ENCODE data around the gene ZFR2.
A peak's percentile ranks its signal among the peaks of the same experiment; 100 is the strongest.

Gene ZFR2

DNA sequence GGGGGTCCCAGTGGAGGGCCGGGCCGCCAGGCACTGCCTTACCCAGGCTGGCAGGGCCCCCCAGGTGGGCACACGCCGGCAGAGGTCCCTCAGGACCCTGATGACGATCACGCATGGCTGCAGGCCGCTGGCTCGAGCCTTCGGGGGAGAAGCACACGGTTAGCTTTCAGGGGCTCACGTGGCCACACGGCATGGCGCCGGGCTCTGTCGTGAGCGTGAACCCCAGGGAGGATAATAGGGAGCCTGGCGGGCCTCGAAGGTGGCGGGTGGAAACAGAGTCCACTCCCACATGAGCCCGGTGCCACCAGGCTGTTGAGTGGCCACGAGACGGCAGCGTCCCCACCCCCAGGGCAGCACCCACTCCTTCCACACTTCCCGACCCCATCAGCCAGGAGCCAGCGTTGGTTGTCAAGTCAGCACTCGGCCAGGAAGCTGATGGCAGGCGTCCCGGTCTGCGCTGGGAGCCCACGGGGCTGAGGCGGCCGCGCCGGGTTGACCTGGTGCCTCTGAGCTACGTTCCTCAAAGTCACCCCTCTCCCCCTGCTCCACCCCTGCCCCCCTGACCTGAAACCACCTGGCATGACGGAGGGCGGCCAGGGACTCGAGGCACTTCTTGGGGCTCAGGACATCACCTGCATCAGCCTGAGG lies 58.0 kb downstream of the ZFR2 start:
- no peak for DNase-seq

DNA sequence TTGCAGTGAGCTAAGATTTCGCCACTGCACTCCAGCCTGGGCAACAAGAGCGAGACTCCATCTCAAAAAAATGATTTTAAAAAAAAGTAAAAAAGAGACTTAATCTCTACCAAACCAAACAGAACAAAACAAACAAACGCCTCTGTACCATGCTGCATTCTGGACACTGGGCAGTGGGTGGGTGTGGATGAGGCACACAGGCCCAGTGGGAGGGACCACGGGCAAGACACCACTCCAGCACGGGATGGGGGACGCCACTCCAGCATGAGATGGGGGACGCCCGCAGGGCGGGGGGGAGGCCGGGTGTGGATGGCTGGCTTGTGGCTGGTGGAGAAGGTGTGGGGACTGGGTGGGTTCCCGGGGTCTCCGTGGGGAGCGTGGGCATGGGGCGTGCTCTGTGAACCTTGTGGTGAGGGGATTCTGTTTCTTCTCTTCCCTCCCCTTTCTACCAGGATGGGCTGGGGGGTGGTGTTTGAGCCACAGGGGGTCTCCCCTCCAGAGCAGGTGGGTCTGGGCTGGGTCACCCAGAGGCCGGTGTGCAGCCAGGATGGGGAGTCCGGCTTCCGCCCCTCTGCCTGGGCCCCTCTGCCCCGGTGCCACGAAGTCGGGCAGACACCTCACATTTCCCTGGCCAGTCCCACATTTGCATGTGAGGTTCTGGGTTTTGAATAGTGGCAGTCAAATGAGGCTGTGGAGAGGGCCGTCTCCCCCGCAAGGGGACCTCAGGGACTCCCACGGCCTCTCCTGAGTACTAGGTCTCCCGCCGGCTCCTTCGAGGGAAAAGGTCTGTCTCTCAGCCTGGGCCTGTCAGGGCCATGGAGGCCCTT lies 58.7 kb downstream of the ZFR2 start:
- DNase-seq, result no peak

DNA sequence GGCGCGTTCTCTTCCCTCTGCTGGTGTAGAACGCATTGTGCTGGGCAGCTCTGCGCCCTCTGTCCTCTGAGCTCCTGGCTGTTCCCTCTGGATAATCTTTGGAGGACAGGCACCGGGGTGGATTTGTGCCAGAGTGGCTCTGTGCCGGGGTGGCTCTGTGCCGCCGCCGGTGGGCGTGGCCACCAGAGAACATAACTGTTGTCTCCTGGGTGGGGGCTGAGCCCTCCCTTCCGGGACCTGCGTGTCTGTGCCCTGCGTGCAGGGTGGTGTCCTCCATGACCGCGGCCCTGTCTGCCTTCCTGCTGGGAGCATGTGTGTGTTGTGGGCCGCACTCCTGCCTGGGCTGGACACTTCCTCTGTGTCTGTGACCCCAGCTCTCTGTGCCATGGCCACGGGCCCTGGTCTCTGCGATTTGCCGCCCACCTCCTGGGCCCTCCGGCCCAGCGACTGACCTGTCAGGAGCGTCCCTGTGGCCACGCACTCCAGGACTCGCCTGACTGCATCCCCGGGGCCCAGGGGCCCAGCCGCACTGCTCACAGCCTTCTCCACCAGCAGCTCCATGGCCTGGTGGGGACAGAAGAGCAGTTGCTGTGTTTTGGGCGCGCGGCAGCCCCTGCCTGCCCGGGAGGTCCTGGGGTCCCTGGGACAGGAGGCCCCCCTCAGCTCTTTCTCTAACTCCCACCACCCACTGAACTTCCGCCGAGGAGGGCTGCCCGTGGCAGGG lies 60.3 kb downstream of the ZFR2 start:
- no peak for DNase-seq

DNA sequence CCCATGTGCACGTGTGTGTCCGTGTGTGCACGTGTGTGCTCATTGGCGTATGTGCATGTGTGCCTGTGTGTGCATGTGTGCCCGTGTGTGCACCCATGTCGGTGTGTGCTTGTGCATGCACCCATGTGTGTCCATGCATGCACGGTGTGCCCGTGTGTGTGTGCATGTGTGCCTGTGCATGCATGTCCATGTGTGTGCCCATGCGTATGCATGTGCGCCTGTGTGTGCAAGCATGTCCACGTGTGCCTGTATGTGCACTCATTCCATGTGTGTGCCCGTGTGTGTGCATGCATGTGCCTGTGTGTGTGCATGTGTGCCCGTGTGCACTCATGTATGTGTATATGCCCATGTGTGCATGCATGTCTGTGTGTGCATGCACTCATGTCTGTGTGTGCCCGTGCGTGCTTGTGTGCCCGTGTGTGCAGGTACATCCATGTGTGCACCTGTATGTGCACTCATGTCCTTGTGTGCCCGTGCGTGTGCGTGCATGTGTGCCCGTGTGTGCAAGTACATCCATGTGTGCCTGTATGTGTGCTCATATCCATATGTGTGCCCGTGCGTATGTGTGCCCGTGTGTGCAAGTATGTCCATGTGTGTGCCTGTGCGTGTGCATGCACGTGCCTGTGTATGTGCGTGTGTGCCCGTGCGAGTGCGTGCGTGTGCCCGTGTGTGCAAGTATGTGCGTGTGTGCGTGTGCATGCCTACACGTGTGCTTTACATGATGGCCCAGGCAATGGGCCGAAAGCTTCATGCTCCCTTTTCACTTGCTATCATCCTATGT lies 61.1 kb downstream of the ZFR2 start:
- no peak for DNase-seq

DNA sequence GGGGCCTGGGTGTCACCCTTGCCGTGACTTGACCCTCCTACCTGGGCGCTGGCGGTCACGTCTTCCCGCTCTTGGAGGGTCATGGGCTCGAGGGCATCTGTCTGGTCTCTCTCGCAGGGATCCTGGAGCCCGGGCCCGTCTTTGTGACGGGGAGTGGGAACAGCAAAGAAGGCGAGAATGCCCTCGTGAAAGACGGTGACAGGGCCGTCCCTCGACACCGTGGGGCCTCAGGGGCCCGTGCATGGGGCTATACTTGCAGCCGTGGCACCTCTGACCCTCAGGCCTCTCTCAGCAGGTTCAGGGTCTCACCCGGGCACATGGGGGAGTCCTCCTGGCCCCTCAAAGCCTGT lies 61.7 kb downstream of the ZFR2 start:
- DNase-seq, result no peak

DNA sequence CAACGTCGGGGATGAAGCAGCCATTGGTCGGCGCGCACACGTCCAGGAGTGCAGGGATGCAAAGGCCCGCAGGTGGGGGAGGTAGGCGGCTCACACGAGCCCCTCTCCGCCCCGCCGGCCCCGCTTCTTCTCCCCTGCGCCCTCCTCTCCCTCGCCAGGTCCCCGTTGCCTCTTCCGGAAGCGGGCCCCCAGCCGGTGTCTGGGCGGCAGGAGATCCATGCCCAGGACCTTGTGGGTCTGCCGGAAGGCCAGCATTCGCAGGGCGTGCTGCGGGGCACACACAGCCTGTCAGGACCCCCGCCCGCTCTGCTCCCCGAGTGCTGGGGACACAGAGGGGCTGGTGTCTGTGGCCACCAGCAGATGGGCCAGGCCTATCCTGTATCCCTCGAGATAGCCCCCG lies 63.0 kb downstream of the ZFR2 start:
- DNase-seq, result no peak

DNA sequence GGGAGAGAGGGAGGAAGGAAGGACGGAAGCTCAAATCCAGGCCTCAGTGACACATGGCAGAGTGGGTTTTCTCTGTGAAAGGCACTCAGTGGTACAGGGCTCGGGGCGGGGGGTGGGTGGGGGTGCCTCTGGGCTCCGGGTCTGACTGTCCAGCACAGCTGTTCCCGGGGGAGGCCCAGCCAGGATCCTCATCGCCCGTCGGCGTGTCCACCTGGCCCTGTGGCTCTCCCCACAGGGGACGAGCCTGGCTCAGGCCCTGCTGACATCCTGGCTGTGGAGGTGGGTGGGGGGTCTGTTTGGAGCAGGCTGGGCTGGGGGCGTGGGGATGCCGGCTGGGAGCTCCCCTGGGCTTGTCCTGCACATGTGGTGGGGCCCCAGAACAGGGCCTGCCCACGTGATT lies 64.4 kb downstream of the ZFR2 start:
- DNase-seq, result no peak

DNA sequence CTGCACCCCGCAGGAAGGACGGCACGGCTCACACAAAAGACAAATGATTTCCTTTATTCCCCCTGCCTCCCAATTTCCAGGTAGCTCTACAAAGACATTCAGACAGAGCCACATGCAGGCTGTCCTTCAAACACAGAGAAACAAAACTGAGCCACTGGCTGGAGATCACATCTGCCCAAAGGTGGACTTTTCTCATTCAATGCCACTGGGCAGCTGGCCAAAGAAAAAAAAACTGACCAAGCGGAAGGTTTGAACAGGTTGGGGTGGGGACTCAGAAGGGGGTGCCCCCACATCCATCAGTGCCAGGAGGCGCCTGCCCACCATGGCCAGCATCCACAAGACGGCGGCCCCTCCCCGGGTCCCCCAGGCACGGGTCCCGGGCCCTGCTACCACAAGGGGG lies 64.9 kb downstream of the ZFR2 start:
- no peak for DNase-seq

DNA sequence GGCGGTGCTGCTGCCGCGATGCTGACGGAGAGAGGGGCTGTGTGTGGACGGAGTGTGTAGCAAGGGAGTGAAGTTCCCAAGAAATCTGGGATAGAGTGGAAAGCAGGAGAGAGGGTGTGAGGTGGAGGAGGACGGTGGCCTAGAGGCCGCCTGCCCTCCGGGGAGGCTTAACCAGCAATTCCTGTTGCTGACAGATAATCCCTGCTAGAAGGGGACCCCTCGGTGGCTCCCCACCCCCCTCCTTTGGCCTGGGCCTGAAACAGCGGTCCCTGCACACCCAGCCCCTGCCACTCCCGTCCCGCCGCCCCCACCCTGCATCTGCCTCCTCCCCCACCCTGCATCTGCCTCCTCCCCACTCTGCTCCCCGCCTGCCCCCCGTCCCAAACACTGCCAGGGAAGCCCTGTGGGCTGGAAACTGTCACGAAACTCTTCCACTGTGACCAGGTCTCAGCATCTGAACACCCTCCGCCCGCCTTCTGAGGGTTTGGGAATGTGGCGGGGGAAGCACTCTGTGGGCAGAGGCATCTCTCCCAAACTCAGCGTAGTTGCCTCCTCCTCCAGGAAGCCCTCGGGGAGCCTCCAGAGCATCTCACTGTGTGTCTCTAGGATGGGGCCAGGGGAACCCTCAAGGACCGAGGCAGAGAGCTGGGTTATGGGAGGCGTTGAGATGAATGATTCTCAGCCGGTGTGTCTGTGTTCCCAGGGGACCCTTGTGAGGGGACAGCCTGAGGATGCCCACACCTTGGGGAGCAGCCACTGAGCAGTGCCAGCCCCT lies 65.5 kb downstream of the ZFR2 start:
- DNase-seq, result no peak

DNA sequence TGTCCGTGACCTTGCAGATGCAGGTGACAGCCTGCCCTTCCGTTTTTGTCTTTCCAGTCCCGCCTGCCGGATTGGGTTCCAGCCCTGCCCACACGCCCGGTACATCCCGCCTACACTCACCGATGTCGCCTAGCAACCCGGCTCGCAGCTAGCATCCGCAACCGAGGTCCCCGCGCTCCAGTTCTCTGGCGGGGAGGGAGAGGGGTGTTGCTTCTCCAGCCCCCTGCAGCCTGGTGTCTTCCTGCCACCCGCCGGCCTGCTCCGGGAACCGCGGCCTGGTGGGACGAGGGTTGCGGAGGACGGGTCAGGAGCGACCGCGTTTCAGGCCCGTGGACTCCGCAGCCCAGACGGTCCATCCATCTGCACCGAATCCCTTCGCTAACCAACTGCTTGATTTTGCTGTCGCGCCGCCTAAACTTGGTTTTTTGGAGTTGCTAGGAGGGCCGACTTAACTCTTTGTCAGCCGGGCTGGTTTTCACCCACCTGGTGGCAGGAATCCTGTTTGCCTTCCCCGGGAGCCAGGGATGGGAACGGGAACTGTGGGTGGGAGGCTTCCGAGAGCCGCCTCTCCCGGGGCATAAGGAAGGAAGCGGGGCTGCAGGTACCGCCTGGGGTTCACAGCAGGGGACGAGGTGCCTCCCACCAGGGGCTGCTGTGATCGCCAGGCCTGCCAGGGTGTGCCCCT lies 67.3 kb downstream of the ZFR2 start:
- peak; percentile 55 to 59 for DNase-seq

DNA sequence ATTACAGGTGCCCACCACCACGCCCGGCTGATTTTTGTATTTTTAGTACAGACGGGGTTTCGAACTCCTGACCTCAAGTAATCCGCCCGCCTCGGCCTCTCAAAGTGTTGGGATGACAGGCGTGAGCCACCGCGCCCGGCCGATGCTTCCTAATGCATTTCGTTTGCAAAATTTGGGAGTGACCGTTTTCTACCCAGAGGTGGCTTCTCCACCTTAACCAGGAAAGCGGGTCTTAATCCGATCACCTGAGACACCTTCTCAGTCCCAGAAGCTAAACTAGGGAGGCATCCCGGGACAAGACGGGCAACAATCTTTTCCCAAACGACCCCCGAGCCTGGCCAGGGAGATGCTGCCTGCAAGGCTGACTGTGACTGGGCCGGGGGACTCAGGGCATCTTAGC lies 67.8 kb downstream of the ZFR2 start:
- no peak for DNase-seq

DNA sequence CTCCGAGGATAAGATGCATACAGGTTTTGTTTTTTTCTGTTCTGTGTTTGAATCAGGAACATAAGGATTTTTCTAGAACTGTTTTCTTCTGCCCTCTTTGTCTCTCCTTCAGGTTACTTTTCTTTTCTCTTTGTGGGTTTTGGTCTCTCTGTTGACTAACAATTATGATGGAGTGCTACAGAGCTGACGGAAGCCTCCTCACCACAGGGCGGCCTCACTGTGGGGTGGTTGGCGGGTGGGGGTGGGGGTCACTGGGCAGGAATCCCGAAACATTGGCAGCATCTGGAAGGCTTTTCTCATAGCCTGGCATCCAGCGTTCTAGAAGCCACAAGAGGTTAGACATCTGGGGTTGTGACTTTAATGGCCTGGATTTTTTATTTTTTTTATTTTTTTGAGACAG lies 70.7 kb downstream of the ZFR2 start:
- no peak for DNase-seq

DNA sequence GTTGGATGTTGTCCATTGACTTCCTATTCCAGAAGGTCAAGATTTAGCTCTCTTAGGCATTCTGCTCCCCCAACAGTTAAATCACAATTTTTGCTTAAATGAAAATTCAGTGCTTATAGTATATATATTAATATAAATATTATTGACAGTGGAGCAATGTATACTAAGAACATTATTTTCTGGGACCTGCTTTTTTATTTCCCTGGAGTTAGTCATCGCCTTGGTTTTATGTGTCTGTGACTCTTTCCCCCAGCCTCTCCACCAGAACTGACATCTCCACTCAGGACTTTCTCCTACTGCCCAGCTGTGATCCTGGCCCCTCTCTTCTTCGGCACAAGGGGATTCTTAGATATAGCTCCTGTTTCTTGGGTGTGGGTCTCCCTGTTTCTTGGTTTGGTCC lies 72.5 kb downstream of the ZFR2 start:
- no peak for DNase-seq

DNA sequence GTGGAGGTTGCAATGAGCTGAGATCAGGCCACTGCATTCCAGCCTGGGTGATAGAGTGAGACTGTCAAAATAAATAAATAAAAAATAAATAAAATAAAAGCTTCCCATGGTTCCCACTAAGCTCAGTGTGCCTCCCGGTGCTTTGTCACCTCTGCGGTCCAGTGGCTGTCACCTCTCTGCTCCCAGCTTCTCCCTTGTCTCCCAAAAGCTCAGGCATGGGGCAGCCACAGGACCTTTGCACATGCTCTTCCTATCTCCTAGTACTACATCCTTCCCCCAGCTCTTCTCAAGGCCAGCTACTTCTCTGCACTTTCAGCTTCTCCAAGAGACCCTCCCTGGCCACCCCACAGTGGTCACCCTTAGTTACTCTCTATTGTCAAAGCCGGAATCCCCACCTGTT lies 75.0 kb downstream of the ZFR2 start:
- DNase-seq, result no peak

DNA sequence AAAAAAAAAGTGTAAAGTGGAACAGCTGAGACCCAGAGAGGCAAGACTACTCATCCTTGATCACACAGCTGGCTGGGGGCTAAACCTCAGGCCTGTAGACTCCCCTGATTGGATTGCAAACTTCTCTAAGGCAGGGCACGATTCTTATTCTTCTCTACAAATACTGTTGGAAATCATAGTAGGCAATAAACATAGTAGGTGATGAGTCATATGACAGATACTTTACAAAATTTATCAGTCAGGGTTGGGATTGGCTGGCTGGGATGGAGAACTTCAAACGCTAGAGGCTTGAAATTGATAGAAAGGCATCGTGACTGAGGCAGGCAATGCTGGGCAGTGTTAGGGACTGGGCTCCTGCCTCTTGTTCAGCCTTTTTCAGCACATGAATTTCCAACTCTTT lies 76.7 kb downstream of the ZFR2 start:
- no peak for DNase-seq

DNA sequence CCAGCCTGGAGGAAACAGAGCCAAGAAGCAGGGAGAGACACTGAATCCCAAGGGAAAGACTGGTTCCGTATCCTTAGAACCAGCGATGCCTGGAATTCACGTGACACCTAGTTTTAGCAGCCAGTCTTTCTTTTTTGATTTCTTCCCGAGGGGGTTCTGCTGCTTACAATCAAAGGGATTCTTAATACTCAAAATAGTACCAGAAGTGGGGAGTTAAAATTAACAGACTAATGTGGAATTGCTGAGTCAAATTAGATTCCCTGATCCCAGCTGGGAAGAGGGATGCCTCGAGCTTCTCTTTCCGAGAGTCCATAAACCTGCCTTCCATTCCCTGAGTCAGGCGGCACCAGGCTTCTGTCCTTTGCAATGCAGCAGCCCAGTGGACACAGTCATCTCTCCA lies 77.9 kb downstream of the ZFR2 start:
- no peak for DNase-seq

DNA sequence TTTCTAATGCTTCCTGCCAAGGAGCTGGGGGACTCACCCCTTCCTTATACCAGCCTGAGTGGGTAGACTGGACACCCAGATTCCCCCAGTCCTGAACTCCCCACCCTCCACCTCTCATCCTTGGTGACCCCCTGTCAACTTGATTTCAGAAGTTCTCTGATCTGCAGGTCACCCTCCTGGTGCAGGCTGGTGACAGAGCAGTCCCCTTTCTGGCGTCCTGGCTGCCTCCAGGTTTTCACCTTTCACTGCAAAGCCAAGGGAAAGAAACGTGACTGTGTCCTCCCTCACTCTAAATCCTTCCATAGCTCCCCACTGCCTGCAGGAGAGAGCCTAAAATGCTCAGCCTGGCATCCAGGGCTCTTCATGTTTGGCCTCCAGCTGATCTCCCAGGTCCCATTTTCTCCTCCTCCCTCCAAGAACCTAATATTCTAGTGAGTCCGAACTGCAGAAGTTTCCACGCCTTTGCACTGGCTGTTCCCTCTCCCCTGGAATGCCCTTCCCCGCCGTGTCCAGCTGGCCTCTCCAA lies 78.6 kb downstream of the ZFR2 start:
- DNase-seq, result no peak

DNA sequence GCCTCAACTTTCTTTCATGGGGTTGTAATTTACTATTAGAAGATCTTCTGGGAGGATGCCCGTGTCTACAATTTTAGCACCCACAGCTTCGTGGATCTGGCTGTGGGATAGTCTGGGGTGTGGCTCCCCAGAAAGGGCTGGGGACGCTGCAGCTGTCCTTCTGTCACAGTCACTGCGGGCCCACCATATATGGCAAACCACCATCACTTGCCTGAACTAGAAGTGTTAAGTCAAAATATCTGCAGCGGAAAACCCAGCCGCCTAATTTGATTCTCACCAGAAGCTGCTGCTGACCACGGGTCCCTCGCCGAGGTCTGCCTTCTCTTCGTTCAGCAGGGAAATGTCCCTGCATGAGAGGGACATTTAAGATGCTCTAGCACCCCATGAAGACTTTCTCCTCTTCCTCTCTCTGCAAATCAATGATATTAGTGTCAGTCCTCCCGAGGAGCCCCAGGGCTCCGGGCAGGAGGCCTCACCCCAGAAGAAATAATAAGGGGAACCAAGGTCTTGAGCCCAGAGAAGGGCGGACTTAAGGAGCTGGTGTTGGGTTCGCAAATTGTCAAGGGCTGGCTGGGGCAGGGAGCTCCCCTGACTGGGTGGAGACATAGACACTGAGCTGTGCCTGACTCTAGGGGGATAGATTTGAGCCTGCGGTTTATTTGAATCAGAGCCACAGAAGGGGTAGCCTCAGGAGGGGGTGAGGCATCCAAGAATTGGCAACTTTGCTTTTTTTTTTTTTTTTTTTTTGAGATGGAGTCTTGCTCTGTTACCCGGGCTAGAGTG lies 79.7 kb downstream of the ZFR2 start:
- DNase-seq, result no peak

DNA sequence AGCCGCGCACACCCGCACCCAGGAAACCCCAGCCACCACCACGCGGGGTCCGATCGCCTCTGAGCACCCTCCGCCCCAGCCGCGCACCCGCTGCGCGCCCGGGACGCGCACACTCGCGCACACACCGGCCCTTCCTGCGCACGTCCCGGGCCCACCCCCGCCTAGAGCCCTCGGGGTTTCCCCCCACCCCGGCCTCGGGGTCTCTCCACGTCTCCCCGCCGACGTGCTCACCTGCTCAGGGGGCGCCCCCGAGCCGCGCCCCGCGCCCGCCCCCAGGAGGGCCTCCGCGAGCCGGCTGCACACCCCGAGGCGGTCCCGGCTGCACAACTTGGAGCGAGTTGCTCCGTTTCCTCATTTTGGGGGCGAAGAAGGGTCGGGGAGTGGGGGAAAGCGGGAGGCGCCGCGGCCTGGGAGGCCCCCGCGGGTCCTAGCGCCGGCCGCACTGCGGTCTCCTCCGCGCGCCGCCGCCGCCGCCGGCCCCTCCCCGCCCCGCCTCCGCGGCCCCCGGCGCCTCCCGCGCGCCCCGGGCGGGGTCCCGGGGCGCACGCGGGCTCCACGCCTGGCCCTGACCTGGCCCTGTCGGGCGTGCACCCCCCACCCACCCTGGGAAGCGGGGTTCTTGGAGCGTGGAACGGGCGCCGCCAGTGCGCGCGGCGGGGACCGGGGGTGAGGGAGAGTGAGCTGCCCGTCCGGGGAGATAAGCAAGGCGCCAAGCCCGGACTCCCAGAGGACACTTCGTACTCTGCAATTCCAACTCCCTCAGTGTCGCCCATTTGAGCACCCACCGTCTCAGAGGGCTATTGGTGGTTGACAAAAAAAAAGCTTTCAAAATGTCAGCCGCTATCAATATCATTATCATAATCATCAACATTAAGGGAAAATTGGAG lies 82.7 kb downstream of the ZFR2 start, which contains the start of gene MATK:
Gene MATK (minus strand): TSS at position 444 of the 887 bp plus-strand sequence. CDS start 1,246 bp downstream, outside the sequence.
- DNase-seq, result peak in 1 of 2 experiments; percentile 25
